ENCODE results near the gene GPR75. TPM values are rescaled to one million over a fixed set of nuclear protein-coding genes. Genes with fewer than 3 reads are reported as not detected.
"Not testable (repeated sequence)": the region's sequence is repeated elsewhere in the genome, so short reads cannot be mapped to it uniquely, and the experiment has no call there.

The GPR75 gene
- total RNA-seq, 1 experiment from 2014 or later = 11.4 TPM

DNA sequence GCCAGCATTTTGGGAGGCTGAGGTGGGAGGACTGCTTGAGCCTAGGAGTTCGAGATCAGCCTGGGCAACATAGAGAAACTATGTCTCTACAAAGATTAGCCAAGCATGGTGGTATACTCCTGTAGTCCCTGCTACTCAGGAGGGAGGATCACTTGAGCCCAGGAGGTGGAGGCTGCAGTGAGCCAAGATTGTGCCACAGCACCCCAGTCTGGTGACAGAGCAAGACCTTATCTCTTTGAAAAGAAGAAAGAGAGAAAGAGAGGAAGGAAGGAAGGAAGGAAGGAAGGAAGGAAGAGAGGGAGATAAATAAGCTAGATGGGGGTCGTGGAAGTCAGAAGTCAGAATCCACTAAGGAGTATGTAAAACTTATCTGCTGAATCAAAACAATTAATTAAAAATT lies 16.2 kb downstream of the GPR75 start:
- H3K79me2 ChIP-seq (ENCODE audit: low read length) = no peaks in the 10 kb centered on the region
- H3K36me3 ChIP-seq (ENCODE audit: insufficient read depth, low read length) = peaks cover under 1% of the 10 kb centered on the region; the same call in 1 of the 2 replicates
- H2AFZ ChIP-seq (ENCODE audit: low read length) = no peak overlapping the region
- no peak overlapping the region for H3K4me2 ChIP-seq (ENCODE audit: low read depth, low read length, poor library complexity, severe bottlenecking)
- no peak overlapping the region for H3K9ac ChIP-seq (ENCODE audit: low read length)
- no peaks in the 10 kb centered on the region for H4K20me1 ChIP-seq (ENCODE audit: insufficient read depth, low read depth, low read length)
- no peak overlapping the region for H3K4me3 ChIP-seq (ENCODE audit: low read length)
- no peaks in the 10 kb centered on the region for H3K9me2 ChIP-seq (replicated peaks; ENCODE audit: insufficient read depth, low read length)
- no peak overlapping the region for H3K27ac ChIP-seq (ENCODE audit: low read length)
- DNase-seq = no peak
- H3K4me1 ChIP-seq (ENCODE audit: low read length) = no peaks in the 10 kb centered on the region
- no peaks in the 10 kb centered on the region for H3K9me3 ChIP-seq (ENCODE audit: low read length)
- H3K27me3 ChIP-seq (ENCODE audit: low read length) = no peaks in the 10 kb centered on the region

DNA sequence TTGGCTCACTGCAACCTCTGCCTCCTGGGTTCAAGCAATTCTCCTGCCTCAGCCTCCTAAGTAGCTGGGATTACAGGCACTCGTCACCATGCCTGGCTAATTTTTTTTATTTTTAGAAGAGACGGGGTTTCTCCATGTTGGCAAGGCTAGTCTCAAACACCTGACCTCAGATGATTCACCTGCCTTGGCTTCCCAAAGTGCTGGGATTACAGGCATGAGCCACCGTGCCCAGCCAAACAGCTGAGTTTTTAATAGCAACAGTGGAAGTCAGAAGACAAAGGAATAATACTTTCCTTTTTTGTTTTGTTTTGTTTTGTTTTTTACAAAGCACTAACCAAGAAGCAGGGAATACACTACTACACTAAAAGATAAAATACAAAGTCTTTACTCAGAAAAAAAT lies 16.9 kb downstream of the GPR75 start:
- Histone ChIP-seq H3K79me2 (ENCODE audit: low read length) (no peaks in the 10 kb centered on the region), H3K36me3 (ENCODE audit: insufficient read depth, low read length) (no peaks in the 10 kb centered on the region; the same call in 1 of the 2 replicates), H3K9me3 (ENCODE audit: low read length) (no peaks in the 10 kb centered on the region), H3K4me1 (ENCODE audit: low read length) (no peaks in the 10 kb centered on the region), H4K20me1 (ENCODE audit: insufficient read depth, low read depth, low read length) (no peaks in the 10 kb centered on the region), H3K4me3 (ENCODE audit: low read length) (no peak overlapping the region), H3K4me2 (ENCODE audit: low read depth, low read length, poor library complexity, severe bottlenecking) (no peak overlapping the region), H3K27me3 (ENCODE audit: low read length) (no peaks in the 10 kb centered on the region), H2AFZ (ENCODE audit: low read length) (no peak overlapping the region), H3K27ac (ENCODE audit: low read length) (no peak overlapping the region), H3K9me2 (replicated peaks; ENCODE audit: insufficient read depth, low read length) (no peaks in the 10 kb centered on the region), H3K9ac (ENCODE audit: low read length) (no peak overlapping the region)
- DNase-seq = no peak

DNA sequence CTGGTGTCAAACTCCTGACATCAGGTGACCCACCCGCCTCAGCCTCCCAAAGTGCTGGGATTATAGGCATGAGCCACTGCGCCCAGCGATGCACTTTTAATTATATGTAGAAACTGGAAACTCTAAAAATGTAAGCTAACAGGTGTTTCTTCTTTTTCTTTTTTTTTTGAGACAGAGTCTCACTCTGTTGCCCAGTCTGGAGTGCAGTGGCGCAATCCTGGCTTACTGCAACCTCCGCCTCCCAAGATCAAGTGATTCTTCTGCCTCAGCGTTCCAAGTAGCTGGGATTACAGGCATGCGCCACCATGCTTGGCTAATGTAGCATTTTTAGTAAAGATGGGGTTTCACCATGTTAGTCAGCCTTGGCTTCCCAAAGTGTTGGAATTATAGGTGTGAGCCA lies 18.1 kb downstream of the GPR75 start:
- H3K4me3 ChIP-seq (ENCODE audit: low read length); H3K27me3 ChIP-seq (ENCODE audit: low read length); H3K4me2 ChIP-seq (ENCODE audit: low read depth, low read length, poor library complexity, severe bottlenecking): not testable (repeated sequence)

DNA sequence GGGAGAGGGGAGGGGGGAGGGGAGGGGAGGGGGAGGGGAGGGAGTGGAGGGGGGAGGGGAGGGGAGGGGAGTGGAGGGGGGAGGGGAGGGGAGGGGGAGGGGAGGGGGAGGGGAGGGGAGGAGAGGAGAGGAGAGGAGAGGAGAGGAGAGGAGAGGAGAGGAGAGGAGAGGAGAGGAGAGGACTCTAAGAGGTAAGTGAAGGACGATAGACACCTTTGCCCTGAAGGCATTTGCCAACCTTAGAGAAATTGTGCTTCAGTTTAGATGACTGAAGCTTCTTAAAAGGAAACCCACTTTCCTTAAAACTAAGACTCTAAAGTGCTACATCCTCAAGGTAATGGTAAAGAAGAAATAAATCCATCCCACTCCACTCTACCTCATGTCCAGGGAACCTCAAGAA lies 19.2 kb downstream of the GPR75 start:
- no peak overlapping the region for H3K27ac ChIP-seq (ENCODE audit: low read length)
- no peak overlapping the region for H2AFZ ChIP-seq (ENCODE audit: low read length)
- H3K4me1 ChIP-seq (ENCODE audit: low read length) = no peaks in the 10 kb centered on the region
- H3K27me3 ChIP-seq (ENCODE audit: low read length) = no peaks in the 10 kb centered on the region
- no peaks in the 10 kb centered on the region for H3K9me2 ChIP-seq (replicated peaks; ENCODE audit: insufficient read depth, low read length)
- no peaks in the 10 kb centered on the region for H3K79me2 ChIP-seq (ENCODE audit: low read length)
- no peaks in the 10 kb centered on the region for H3K9me3 ChIP-seq (ENCODE audit: low read length)
- no peak overlapping the region for H3K4me3 ChIP-seq (ENCODE audit: low read length)
- H3K36me3 ChIP-seq (ENCODE audit: insufficient read depth, low read length) = no peaks in the 10 kb centered on the region; the same call in 1 of the 2 replicates
- H3K9ac ChIP-seq (ENCODE audit: low read length) = no peak overlapping the region
- DNase-seq = no peak
- no peak overlapping the region for H3K4me2 ChIP-seq (ENCODE audit: low read depth, low read length, poor library complexity, severe bottlenecking)
- H4K20me1 ChIP-seq (ENCODE audit: insufficient read depth, low read depth, low read length) = no peaks in the 10 kb centered on the region

More for the DNA sequence above, 18.1 kb downstream of the GPR75 start:
- H3K9ac ChIP-seq (ENCODE audit: low read length); H2AFZ ChIP-seq (ENCODE audit: low read length); H3K9me3 ChIP-seq (ENCODE audit: low read length); H3K9me2 ChIP-seq (replicated peaks; ENCODE audit: insufficient read depth, low read length); H4K20me1 ChIP-seq (ENCODE audit: insufficient read depth, low read depth, low read length); DNase-seq; H3K36me3 ChIP-seq (ENCODE audit: insufficient read depth, low read length); H3K4me1 ChIP-seq (ENCODE audit: low read length); H3K79me2 ChIP-seq (ENCODE audit: low read length); H3K27ac ChIP-seq (ENCODE audit: low read length): not testable (repeated sequence)

DNA sequence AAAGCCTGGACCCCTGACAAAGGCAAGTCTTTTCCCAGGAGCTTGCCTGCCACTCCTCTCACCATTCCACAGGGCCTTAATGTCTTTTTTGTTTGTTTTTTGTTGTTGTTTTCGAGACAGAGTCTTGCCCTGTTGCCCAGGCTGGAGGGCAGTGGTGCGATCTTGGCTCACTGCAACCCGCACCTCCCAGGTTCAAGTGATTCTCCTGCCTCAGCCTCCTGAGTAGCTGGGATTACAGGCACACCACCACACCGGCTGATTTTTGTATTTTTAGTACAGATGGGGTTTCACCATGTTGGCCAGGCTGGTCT lies 29.8 kb downstream of the GPR75 start:
- not testable (repeated sequence) for H3K4me3 ChIP-seq (ENCODE audit: low read length); H3K79me2 ChIP-seq (ENCODE audit: low read length); H3K4me1 ChIP-seq (ENCODE audit: low read length); H3K27me3 ChIP-seq (ENCODE audit: low read length); H3K27ac ChIP-seq (ENCODE audit: low read length); H3K4me2 ChIP-seq (ENCODE audit: low read depth, low read length, poor library complexity, severe bottlenecking); H3K9me3 ChIP-seq (ENCODE audit: low read length); H3K9me2 ChIP-seq (replicated peaks; ENCODE audit: insufficient read depth, low read length); H2AFZ ChIP-seq (ENCODE audit: low read length); H4K20me1 ChIP-seq (ENCODE audit: insufficient read depth, low read depth, low read length); H3K36me3 ChIP-seq (ENCODE audit: insufficient read depth, low read length); DNase-seq; H3K9ac ChIP-seq (ENCODE audit: low read length)

DNA sequence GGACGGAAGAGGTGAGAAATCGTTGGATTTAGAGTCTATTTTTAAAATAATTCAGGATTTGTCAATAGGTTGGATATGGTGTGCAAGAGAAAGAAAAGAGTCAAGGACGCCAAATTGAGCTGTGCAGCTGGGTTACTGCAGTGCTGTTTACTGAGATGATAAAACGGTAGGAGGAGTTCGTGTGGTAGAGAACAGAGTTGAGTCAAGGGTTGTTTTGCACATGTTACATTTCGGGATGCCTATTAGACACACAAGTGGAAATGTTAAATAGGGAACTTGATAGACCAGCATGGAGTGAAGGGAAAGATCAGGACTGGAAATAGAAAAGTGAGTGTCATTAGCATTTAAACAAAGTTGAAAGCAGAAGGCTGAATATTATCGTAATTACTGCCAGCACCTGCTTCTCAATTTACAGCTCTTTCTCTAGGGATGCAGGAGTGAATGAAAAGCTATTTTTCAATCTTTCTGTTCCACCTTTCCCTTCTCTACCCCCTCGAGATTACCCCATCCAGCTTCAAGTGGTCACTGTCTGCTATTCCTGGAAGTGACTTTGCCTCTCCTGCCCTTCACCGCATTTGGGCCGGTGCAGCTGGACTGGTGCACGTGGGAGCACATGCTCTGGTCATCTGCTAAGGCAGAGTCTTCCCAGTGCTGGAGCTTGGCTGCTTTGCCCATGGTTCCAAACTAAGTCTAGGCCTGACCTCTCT lies 30.3 kb downstream of the GPR75 start:
- Histone ChIP-seq H3K36me3 (ENCODE audit: insufficient read depth, low read length) (no peaks in the 10 kb centered on the region), H3K9me3 (ENCODE audit: low read length) (no peaks in the 10 kb centered on the region), H3K4me3 (ENCODE audit: low read length) (no peak overlapping the region), H2AFZ (ENCODE audit: low read length) (no peak overlapping the region), H4K20me1 (ENCODE audit: insufficient read depth, low read depth, low read length) (no peaks in the 10 kb centered on the region), H3K79me2 (ENCODE audit: low read length) (no peaks in the 10 kb centered on the region), H3K4me1 (ENCODE audit: low read length) (no peaks in the 10 kb centered on the region), H3K9me2 (replicated peaks; ENCODE audit: insufficient read depth, low read length) (no peaks in the 10 kb centered on the region), H3K9ac (ENCODE audit: low read length) (no peak overlapping the region), H3K4me2 (ENCODE audit: low read depth, low read length, poor library complexity, severe bottlenecking) (no peak overlapping the region), H3K27ac (ENCODE audit: low read length) (no peak overlapping the region), H3K27me3 (ENCODE audit: low read length) (no peaks in the 10 kb centered on the region)
- no peak for DNase-seq

DNA sequence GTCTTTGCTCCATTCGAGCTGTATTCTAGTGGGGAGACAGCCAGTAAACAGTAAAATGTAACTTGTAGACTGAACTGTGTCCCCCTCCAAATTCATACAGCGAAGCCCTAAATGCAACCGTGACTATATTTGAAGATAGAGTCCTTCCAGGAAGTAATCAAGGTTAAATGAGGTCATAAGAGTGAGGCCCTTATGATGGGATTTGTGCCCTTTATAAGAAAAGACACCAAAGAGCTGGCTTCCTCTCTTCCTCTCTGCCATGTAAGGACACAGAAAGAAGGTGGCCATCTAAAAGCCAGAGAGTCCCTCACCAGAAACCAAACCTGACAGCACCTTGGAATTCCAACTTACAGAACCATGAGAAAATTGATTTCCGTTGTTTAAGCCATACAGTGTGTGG lies 31.4 kb downstream of the GPR75 start:
- no peaks in the 10 kb centered on the region for H3K27me3 ChIP-seq (ENCODE audit: low read length)
- no peak overlapping the region for H3K9ac ChIP-seq (ENCODE audit: low read length)
- no peaks in the 10 kb centered on the region for H3K36me3 ChIP-seq (ENCODE audit: insufficient read depth, low read length)
- H3K9me3 ChIP-seq (ENCODE audit: low read length) = no peaks in the 10 kb centered on the region
- H3K4me2 ChIP-seq (ENCODE audit: low read depth, low read length, poor library complexity, severe bottlenecking) = no peak overlapping the region
- no peak overlapping the region for H3K27ac ChIP-seq (ENCODE audit: low read length)
- H3K4me1 ChIP-seq (ENCODE audit: low read length) = no peaks in the 10 kb centered on the region
- no peaks in the 10 kb centered on the region for H3K9me2 ChIP-seq (replicated peaks; ENCODE audit: insufficient read depth, low read length)
- no peak overlapping the region for H2AFZ ChIP-seq (ENCODE audit: low read length)
- no peak for DNase-seq
- H4K20me1 ChIP-seq (ENCODE audit: insufficient read depth, low read depth, low read length) = no peaks in the 10 kb centered on the region
- H3K4me3 ChIP-seq (ENCODE audit: low read length) = no peak overlapping the region
- H3K79me2 ChIP-seq (ENCODE audit: low read length) = no peaks in the 10 kb centered on the region

DNA sequence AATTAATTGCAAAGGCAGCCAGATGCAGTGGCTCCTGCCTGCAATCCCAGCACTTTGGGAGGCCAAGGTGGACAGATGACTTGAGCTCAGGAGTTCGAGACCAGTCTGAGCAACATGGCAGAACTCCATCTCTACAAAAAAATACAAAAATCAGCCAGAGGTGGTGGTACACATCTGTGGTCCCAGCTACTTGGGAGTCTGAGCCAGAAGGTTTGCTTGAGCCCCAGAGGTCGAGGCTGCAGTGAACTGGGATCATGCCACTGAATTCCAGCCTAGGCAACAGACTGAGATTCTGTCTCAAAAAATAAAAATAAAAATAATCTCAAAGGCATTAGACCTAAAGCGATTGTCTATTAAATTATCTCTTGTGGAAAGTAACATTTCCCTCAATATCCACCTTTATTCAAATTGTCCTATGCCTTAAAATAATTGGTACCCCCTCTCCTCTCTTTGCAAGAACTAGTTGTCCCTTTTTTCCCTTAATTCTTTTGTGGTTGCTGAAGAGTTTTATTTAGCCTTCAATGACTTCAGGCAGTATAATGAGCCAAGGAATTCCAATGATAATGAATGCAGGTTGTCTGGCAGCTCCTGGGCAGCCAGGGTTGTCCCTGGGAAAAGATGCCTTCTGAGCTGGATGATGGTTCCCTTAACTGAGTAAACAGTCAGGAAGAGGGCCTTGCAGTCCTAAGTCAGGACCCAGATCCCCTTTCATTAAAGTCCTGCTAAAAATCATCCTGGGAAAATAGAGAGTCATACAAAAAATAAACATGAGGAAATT lies 32.2 kb downstream of the GPR75 start:
- Histone ChIP-seq H3K36me3 (ENCODE audit: insufficient read depth, low read length) (peaks cover 3% of the 10 kb centered on the region; the same call in 1 of the 2 replicates), H2AFZ (ENCODE audit: low read length) (no peak overlapping the region), H3K4me3 (ENCODE audit: low read length) (no peak overlapping the region), H3K4me2 (ENCODE audit: low read depth, low read length, poor library complexity, severe bottlenecking) (no peak overlapping the region), H3K4me1 (ENCODE audit: low read length) (no peaks in the 10 kb centered on the region), H4K20me1 (ENCODE audit: insufficient read depth, low read depth, low read length) (no peaks in the 10 kb centered on the region), H3K27me3 (ENCODE audit: low read length) (no peaks in the 10 kb centered on the region), H3K79me2 (ENCODE audit: low read length) (no peaks in the 10 kb centered on the region), H3K27ac (ENCODE audit: low read length) (no peak overlapping the region), H3K9ac (ENCODE audit: low read length) (no peak overlapping the region), H3K9me2 (replicated peaks; ENCODE audit: insufficient read depth, low read length) (no peaks in the 10 kb centered on the region), H3K9me3 (ENCODE audit: low read length) (no peaks in the 10 kb centered on the region)
- no peak for DNase-seq
